HCT116 (cell line): ENCODE measurements around the gene ZC3H6.

Experiments
- CTCF ChIP-seq, 3 experiments: fragments of 200-600 bp in 1 of 3; sonication (generic) in 1 of 3; IDR thresholded peaks in 2 of 3; conservative IDR thresholded peaks in 1 of 3; 2 replicates each; pipeline ENCODE4 v1.5.1; 2012 to 2017; ENCODE audit warnings: low read depth in 2 of 3, low read length in 2 of 3, antibody characterized with exemption in 1 of 3, borderline replicate concordance in 1 of 3, control low read depth in 1 of 3, mild to moderate bottlenecking in 1 of 3, mixed read lengths in 1 of 3, mixed run types in 1 of 3, moderate library complexity in 1 of 3; ENCODE audit not compliant: insufficient read depth in 1 of 3
- RAD21 ChIP-seq: IDR thresholded peaks from 2 replicates; pipeline ENCODE4 v1.6.1; 2012; ENCODE audit warnings: low read depth, mild to moderate bottlenecking
- SP1 ChIP-seq: IDR thresholded peaks from 2 replicates; pipeline ENCODE4 v1.6.1; 2012; ENCODE audit warnings: low read depth
- TCF7L2 ChIP-seq: IDR thresholded peaks from 2 replicates; pipeline ENCODE4 v1.7.0; 2011; ENCODE audit warnings: borderline replicate concordance, inconsistent platforms; ENCODE audit not compliant: insufficient read depth, insufficient read length; ENCODE audit errors: extremely low read depth

DNA sequence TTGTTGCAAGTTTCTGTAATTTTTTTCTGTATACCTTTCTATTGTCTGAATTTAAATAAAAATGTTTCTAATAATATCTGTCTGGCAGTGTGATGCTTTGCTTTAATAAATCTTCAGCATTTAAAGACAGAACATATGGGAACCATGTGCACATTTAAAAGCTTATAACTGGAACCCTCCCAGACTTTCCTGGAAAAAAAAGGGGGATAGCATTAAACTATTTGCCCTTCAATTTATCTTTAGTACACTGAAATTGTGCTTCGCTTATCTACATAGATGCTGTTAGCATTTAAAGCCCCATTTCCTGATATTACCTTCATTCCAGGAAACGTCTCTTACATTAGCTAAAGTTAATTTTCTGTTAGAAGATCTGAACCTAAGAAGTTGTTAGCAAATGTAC, 64.6 kb downstream of the ZC3H6 start:
- TF ChIP-seq CTCF (IDR thresholded peaks at IDR 0.05 in 2 of 3, conservative IDR thresholded peaks at IDR 0.05 in 1 of 3; ENCODE audit: borderline replicate concordance in 1 of 3, insufficient read depth in 1 of 3, low read depth in 2 of 3, low read length in 2 of 3) (no peak), TCF7L2 (no peak), SP1 (no peak), RAD21 (no peak)
